Measurements from ENCODE around the gene MINPP1.
A peak's percentile ranks its signal among the peaks of the same experiment; 100 is the strongest.

Gene MINPP1

DNA sequence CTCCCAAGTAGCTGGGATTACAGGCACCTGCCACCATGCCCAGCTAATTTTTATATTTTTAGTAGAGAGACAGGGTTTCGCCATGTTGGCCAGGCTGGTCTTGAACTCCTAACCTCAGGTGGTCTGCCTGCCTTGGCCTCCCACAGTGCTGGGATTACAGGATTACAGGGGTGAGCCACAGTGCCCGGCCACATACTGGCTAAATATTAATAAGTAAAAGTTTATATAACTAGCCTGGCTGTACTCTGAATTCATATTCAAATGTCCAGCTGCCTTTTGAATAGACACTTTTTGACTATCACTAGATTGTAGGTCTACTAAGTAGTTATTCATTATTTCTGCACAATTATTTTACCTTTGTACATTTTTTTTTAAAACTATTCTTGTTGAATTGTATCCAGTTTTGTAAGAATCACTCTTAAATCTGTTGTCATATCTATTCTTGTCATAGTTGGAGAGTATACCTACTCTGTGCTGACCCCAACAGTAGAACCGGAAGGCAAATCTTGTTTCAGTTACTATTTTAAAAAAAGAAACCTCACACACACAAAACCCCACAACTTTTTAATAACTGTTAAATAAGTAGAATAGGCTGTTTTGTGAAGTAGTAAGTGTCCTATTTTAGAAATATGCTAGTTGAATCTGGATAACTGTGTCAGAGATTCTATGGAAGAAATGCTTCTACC lies 29.6 kb downstream of the MINPP1 start:
- no peak overlapping the region for H3K27ac ChIP-seq
- no peak for DNase-seq (ENCODE audit: low read depth, low spot score)
- no peak overlapping the region for H3K4me3 ChIP-seq
- H3K9ac ChIP-seq (ENCODE audit: insufficient read length): no peak overlapping the region
- TF ChIP-seq POLR2AphosphoS5 (IDR thresholded peaks at IDR 0.05; ENCODE audit: borderline replicate concordance, low read depth, low read length) (no peak), EZH2 (IDR thresholded peaks at IDR 0.05) (no peak)
- H3K36me3 ChIP-seq (ENCODE audit: insufficient read depth, low read length): no peaks in the 10 kb centered on the region
- no peaks in the 10 kb centered on the region for H3K9me3 ChIP-seq (ENCODE audit: low read depth, low read length)

DNA sequence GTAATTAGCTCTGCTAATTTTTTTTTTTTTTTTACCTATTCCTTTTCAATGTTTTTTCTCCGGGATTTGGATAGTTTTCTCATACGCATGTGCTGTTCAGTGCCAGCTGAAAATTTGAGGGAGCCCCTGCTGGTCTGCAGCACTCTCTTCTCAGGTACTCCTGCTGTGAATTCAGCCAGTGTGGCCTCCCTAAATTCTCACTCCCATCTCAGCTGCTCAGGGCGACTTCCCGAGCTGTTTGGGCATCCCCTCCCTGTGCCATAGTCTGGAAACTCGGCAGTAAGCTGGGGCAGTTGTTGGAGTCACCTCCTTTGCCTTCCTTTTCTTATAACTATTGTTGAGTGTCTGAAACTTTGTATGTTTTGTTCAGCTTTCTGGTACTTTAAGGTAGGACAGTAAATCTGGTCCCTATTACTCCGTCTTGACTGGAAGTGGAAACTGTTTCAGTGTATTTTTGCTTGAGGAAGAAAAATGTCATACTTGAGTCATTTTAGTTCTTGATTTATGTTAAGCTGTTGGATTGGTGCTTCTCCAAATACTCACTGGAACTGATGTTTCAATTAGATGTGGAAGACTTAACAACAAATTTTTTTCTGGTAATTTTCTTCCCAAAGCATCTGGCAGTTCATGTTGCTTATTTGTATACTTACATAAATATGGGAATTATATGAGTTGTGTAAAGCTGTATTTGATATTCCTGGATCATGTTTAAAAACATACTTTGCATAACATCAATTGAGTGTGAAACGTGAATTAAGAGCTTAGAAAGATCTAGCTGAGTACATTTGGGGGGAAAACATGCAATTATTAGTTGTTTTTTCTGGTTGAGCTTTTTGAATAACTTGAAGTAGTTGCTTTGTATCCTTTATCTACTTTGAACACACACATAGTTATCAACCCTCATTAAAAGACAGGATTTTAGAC lies 33.7 kb downstream of the MINPP1 start:
- no peak overlapping the region for H3K4me3 ChIP-seq
- no peaks in the 10 kb centered on the region for H3K36me3 ChIP-seq (ENCODE audit: insufficient read depth, low read length)
- H3K9me3 ChIP-seq (ENCODE audit: low read depth, low read length): no peaks in the 10 kb centered on the region
- no peak overlapping the region for H3K27ac ChIP-seq
- no peak for DNase-seq (ENCODE audit: low read depth, low spot score)
- no peak overlapping the region for H3K9ac ChIP-seq (ENCODE audit: insufficient read length)
- TF ChIP-seq POLR2AphosphoS5 (IDR thresholded peaks at IDR 0.05; ENCODE audit: borderline replicate concordance, low read depth, low read length) (no peak), FOXP2 (optimal IDR thresholded peaks at IDR 0.05; ENCODE audit: control extremely low read depth, extremely low read length, insufficient read depth) (no peak), EZH2 (IDR thresholded peaks at IDR 0.05) (no peak)

DNA sequence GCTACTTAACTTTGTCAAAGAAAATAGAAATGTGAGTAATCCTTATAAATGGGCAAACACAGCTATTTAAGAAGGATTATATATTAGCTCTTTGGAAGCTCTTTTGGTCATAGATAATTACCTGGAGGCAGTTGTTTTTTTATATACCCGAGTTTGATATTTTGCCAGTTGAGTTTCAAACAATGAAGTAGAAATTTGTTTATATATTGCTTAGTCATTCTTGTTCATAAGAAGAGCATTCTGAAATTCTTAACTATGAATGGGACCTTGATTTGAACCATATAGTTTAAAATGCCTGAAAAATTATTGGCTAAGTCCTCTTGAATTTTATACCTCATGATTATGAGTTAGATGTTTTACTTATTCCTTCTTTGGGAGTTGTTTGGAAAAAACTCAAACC lies 36.4 kb downstream of the MINPP1 start:
- no peak overlapping the region for H3K27ac ChIP-seq
- DNase-seq (ENCODE audit: low read depth, low spot score): no peak
- H3K9ac ChIP-seq (ENCODE audit: insufficient read length): no peak overlapping the region
- no peaks in the 10 kb centered on the region for H3K9me3 ChIP-seq (ENCODE audit: low read depth, low read length)
- TF ChIP-seq EZH2 (IDR thresholded peaks at IDR 0.05): no peak
- no peak overlapping the region for H3K4me3 ChIP-seq
- no peaks in the 10 kb centered on the region for H3K36me3 ChIP-seq (ENCODE audit: insufficient read depth, low read length)

GRCh38 chr10:87544721-87545120 lies 40.0 kb downstream of the MINPP1 start:
- no peak overlapping the region for H3K9ac ChIP-seq (ENCODE audit: insufficient read length)
- no peak for DNase-seq (ENCODE audit: low read depth, low spot score)
- H3K27ac ChIP-seq: 0 out of 2 replicates have a peak overlapping the region, but pooled peaks have one; percentile 13
- no peak overlapping the region for H3K4me3 ChIP-seq
- no peaks in the 10 kb centered on the region for H3K36me3 ChIP-seq (ENCODE audit: insufficient read depth, low read length)
- H3K9me3 ChIP-seq (ENCODE audit: low read depth, low read length): no peaks in the 10 kb centered on the region
- TF ChIP-seq FOXP2 (optimal IDR thresholded peaks at IDR 0.05; ENCODE audit: control extremely low read depth, extremely low read length, insufficient read depth) (no peak), EZH2 (IDR thresholded peaks at IDR 0.05) (no peak), POLR2AphosphoS5 (IDR thresholded peaks at IDR 0.05; ENCODE audit: borderline replicate concordance, low read depth, low read length) (no peak)

DNA sequence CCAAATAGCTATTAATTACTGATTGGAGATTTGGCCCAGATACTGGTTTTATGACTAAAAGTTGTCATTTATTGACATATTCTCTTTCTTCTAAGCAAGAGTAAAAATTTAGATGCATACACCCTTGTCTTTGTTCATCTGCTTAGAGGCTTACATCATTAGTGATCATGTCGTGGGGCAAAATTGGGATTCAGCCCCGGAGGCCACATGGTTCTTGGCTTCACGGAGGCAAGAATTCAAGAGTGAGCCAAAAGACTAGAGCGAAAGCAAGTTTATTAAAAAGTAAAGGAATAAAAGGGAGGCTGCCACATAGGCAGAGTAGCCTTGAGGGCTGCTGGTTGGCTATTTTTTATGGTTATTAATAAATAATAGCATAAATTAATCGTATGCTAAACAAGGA lies 41.1 kb downstream of the MINPP1 start:
- H3K4me3 ChIP-seq: no peak overlapping the region
- no peak for TF ChIP-seq EZH2 (IDR thresholded peaks at IDR 0.05)
- TF ChIP-seq FOXP2 (optimal IDR thresholded peaks at IDR 0.05; ENCODE audit: control extremely low read depth, extremely low read length, insufficient read depth): no peak
- no peak for TF ChIP-seq POLR2AphosphoS5 (IDR thresholded peaks at IDR 0.05; ENCODE audit: borderline replicate concordance, low read depth, low read length)
- H3K9ac ChIP-seq (ENCODE audit: insufficient read length): no peak overlapping the region
- H3K27ac ChIP-seq: no peak overlapping the region
- H3K9me3 ChIP-seq (ENCODE audit: low read depth, low read length): no peaks in the 10 kb centered on the region
- DNase-seq (ENCODE audit: low read depth, low spot score): no peak
- H3K36me3 ChIP-seq (ENCODE audit: insufficient read depth, low read length): no peaks in the 10 kb centered on the region

DNA sequence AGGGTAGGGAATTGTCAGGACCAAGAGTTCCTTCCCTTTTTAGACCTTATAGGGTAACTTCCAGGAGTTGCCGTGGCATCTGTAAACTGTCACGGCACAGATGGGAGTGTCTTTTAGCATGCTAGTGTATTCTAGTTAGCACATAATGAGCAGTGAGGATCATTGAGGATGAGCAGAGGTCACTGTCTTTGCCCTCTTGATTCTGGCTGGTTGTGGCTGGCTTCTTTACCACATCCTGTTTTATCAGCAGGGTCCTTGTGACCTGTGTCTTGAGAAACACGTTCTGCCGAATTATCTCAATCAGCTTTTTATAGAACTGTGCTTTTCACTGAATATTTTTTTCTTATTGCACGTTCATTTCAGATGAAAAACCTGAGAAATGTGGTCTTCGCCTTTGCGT lies 41.5 kb downstream of the MINPP1 start:
- H3K27ac ChIP-seq: no peak overlapping the region
- no peak overlapping the region for H3K4me3 ChIP-seq
- DNase-seq (ENCODE audit: low read depth, low spot score): no peak
- no peaks in the 10 kb centered on the region for H3K36me3 ChIP-seq (ENCODE audit: insufficient read depth, low read length)
- no peaks in the 10 kb centered on the region for H3K9me3 ChIP-seq (ENCODE audit: low read depth, low read length)
- H3K9ac ChIP-seq (ENCODE audit: insufficient read length): no peak overlapping the region
- no peak for TF ChIP-seq POLR2AphosphoS5 (IDR thresholded peaks at IDR 0.05; ENCODE audit: borderline replicate concordance, low read depth, low read length)
- TF ChIP-seq EZH2 (IDR thresholded peaks at IDR 0.05): no peak
- TF ChIP-seq FOXP2 (optimal IDR thresholded peaks at IDR 0.05; ENCODE audit: control extremely low read depth, extremely low read length, insufficient read depth): no peak

GRCh38 chr10:87546971-87547413 lies 42.3 kb downstream of the MINPP1 start:
- Histone ChIP-seq H3K36me3 (ENCODE audit: insufficient read depth, low read length) (no peaks in the 10 kb centered on the region), H3K27ac (no peak overlapping the region), H3K9me3 (ENCODE audit: low read depth, low read length) (no peaks in the 10 kb centered on the region), H3K4me3 (no peak overlapping the region), H3K9ac (ENCODE audit: insufficient read length) (no peak overlapping the region)
- TF ChIP-seq EZH2 (IDR thresholded peaks at IDR 0.05) (no peak), POLR2AphosphoS5 (IDR thresholded peaks at IDR 0.05; ENCODE audit: borderline replicate concordance, low read depth, low read length) (no peak), FOXP2 (optimal IDR thresholded peaks at IDR 0.05; ENCODE audit: control extremely low read depth, extremely low read length, insufficient read depth) (no peak)
- DNase-seq (ENCODE audit: low read depth, low spot score): no peak

DNA sequence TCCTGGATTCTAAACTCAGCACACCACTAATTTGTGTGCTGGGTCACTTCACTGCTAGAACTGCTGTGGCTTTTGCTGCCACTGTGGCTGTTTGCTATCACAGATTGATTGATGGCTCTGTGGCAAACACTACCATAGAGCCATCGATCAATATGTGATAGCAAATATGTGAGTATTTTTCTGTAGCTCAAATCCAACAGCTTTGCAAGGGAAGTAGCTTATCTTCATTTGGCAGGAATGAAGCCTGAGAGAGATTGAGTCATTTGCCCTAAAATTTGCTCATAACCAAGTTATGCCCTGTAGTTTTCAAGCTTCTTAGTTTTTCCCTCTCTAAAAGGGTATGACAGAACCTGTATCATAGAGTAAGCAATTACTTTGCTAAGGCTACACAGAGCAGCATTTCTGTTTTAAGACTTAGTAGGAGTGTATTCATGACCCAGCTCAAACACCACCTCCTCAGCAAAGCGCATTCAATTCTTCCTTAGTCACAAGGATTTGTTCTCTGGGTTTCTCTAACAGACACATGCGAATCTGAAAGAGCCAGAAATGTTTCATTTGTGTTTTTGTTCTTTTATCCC lies 43.1 kb downstream of the MINPP1 start:
- H3K4me3 ChIP-seq: no peak overlapping the region
- H3K9me3 ChIP-seq (ENCODE audit: low read depth, low read length): no peaks in the 10 kb centered on the region
- no peak for DNase-seq (ENCODE audit: low read depth, low spot score)
- H3K36me3 ChIP-seq (ENCODE audit: insufficient read depth, low read length): no peaks in the 10 kb centered on the region
- H3K27ac ChIP-seq: no peak overlapping the region
- H3K9ac ChIP-seq (ENCODE audit: insufficient read length): no peak overlapping the region
- no peak for TF ChIP-seq FOXP2 (optimal IDR thresholded peaks at IDR 0.05; ENCODE audit: control extremely low read depth, extremely low read length, insufficient read depth)
- TF ChIP-seq EZH2 (IDR thresholded peaks at IDR 0.05): no peak
- no peak for TF ChIP-seq POLR2AphosphoS5 (IDR thresholded peaks at IDR 0.05; ENCODE audit: borderline replicate concordance, low read depth, low read length)
